ENCODE measurements around the gene GNAI1.

Gene GNAI1

DNA sequence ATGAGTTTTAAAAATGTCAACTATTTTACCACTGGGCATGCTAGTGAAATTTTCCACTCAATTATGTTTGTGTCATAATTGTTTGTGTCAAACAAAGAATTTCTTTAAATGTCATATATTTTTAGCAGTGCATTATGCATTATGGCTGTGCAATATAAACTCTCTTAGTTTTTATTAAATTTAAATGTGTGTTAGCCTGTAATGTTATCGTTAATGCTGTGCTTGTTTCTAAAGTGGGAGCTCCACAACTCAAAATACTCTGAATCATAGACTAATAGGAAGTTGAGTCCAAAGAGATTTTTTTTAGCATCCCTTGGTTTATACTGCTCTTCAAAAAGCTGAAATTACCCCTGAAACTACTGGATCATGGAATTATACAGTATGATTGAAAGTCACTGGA is 26.8 kb downstream of the GNAI1 start:
- no peaks in the 10 kb centered on the region for H3K36me3 ChIP-seq (ENCODE audit: control insufficient read depth, insufficient read depth, low read length)
- H3K27ac ChIP-seq (ENCODE audit: low read depth, low read length): no peak overlapping the region

DNA sequence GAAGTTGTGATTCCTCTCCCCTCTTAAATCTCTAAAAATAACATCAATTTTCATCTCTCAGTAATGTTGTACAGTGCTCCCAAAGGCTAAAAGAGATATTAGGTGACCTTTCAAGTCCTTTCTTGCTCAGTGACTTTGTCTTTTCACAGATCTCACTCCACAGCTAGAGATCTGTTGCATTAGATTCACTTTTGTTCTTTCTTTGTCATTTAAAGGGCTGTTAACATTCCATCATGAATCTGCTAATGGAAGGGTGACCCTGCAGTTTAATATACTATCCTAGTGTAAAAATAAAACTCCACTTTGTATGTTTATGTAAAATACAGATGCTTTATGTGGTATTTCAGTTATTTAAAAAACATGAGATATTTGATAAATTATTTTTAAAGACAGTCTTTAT is 30.5 kb downstream of the GNAI1 start:
- Histone ChIP-seq H3K4me1 (ENCODE audit: control insufficient read depth, insufficient read depth, low read length) (peaks cover 15% of the 10 kb centered on the region; the same call in 1 of the 2 replicates), H3K9ac (ENCODE audit: low read length) (no peak overlapping the region)

More for the DNA sequence above, 26.8 kb downstream of the GNAI1 start:
- Histone ChIP-seq H3K4me1 (ENCODE audit: control insufficient read depth, insufficient read depth, low read length) (peaks cover 15% of the 10 kb centered on the region; the same call in 1 of the 2 replicates), H3K9ac (ENCODE audit: low read length) (no peak overlapping the region), H3K4me3 (ENCODE audit: low read depth, low read length) (no peak overlapping the region), H3K27me3 (ENCODE audit: control insufficient read depth, insufficient read depth, low read length) (no peaks in the 10 kb centered on the region), H3K9me3 (ENCODE audit: control insufficient read depth, insufficient read depth, low read depth, low read length) (peaks cover 9% of the 10 kb centered on the region; the same call in 1 of the 2 replicates)

DNA sequence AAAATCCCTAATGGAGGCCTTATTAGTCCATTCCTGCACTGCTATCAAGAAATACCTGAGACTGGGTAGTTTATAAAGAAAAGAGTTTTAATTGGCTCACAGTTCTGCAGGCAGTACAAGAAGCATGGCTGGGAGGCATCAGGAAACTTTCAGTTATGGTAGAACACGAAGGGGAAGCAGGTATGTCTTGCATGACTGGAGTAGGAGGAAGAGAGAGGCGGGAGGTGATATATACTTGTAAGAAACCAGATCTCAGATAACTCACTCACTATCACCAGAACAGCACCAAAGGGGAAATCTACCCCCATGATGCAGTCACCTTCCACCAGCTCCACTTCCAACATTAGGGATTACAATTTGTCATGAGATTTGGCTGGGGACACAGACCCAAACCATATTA is 35.8 kb downstream of the GNAI1 start:
- Histone ChIP-seq H3K4me3 (ENCODE audit: low read depth, low read length) (no peak overlapping the region), H3K4me1 (ENCODE audit: control insufficient read depth, insufficient read depth, low read length) (peaks cover 7% of the 10 kb centered on the region; the same call in 1 of the 2 replicates), H3K27me3 (ENCODE audit: control insufficient read depth, insufficient read depth, low read length) (no peaks in the 10 kb centered on the region), H3K9ac (ENCODE audit: low read length) (no peak overlapping the region), H3K36me3 (ENCODE audit: control insufficient read depth, insufficient read depth, low read length) (no peaks in the 10 kb centered on the region; the same call in 1 of the 2 replicates), H3K27ac (ENCODE audit: low read depth, low read length) (no peak overlapping the region), H3K9me3 (ENCODE audit: control insufficient read depth, insufficient read depth, low read depth, low read length) (peaks cover 18% of the 10 kb centered on the region; the same call in 1 of the 2 replicates)

More for the DNA sequence above, 30.5 kb downstream of the GNAI1 start:
- Histone ChIP-seq H3K27me3 (ENCODE audit: control insufficient read depth, insufficient read depth, low read length) (no peaks in the 10 kb centered on the region), H3K9me3 (ENCODE audit: control insufficient read depth, insufficient read depth, low read depth, low read length) (peaks cover 22% of the 10 kb centered on the region; the same call in 1 of the 2 replicates), H3K27ac (ENCODE audit: low read depth, low read length) (peak overlapping the region; percentile 69), H3K36me3 (ENCODE audit: control insufficient read depth, insufficient read depth, low read length) (no peaks in the 10 kb centered on the region; the same call in 1 of the 2 replicates), H3K4me3 (ENCODE audit: low read depth, low read length) (peak overlapping the region; percentile 31; the same call in 1 of the 2 replicates)

DNA sequence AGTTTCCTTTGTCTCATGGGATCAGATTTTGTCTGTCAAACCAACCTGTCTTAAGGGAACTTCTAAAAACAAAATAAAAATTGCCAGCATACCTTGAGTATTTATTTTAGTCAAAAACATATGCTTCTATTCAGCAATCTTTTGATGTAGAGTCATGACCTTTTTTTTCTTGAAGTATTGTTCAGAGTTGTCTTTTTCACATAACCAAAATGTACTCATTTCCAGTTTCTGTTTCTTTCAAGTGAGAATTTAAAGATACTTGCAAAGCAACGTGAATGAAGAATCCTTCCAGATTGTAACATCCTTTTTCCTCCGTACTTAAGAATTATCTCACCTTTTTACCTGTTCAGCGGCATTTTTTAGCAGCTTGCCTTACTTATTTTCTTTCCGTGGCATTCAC is 37.8 kb downstream of the GNAI1 start:
- Histone ChIP-seq H3K4me3 (ENCODE audit: low read depth, low read length) (no peak overlapping the region), H3K9ac (ENCODE audit: low read length) (no peak overlapping the region), H3K27ac (ENCODE audit: low read depth, low read length) (no peak overlapping the region), H3K36me3 (ENCODE audit: control insufficient read depth, insufficient read depth, low read length) (no peaks in the 10 kb centered on the region; the same call in 1 of the 2 replicates), H3K4me1 (ENCODE audit: control insufficient read depth, insufficient read depth, low read length) (no peaks in the 10 kb centered on the region; the same call in 1 of the 2 replicates), H3K27me3 (ENCODE audit: control insufficient read depth, insufficient read depth, low read length) (no peaks in the 10 kb centered on the region), H3K9me3 (ENCODE audit: control insufficient read depth, insufficient read depth, low read depth, low read length) (peaks cover 16% of the 10 kb centered on the region; the same call in 1 of the 2 replicates)

DNA sequence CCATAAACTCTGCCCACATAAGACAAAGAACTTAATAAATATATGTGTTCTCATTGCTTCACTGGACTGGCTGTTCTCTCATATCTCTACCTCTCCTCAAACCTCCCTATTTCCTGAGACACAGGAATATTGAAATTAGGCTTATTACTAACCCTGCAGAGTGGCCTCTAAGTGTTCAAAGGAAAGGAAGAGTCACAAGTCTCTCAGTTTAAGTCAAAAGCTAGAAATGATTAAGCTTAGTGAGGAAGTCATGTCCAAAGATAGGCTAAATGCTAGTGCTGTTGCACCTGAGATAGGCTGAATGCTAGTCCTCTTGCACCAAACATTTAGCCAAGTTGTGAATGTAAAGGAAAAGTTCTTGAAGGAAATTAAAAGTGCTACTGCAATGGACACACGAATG is 41.1 kb downstream of the GNAI1 start:
- Histone ChIP-seq H3K27me3 (ENCODE audit: control insufficient read depth, insufficient read depth, low read length) (no peaks in the 10 kb centered on the region), H3K4me1 (ENCODE audit: control insufficient read depth, insufficient read depth, low read length) (peaks cover 7% of the 10 kb centered on the region; the same call in 1 of the 2 replicates), H3K9me3 (ENCODE audit: control insufficient read depth, insufficient read depth, low read depth, low read length) (peaks cover 7% of the 10 kb centered on the region; the same call in 1 of the 2 replicates), H3K4me3 (ENCODE audit: low read depth, low read length) (no peak overlapping the region), H3K36me3 (ENCODE audit: control insufficient read depth, insufficient read depth, low read length) (no peaks in the 10 kb centered on the region; the same call in 1 of the 2 replicates), H3K9ac (ENCODE audit: low read length) (no peak overlapping the region), H3K27ac (ENCODE audit: low read depth, low read length) (no peak overlapping the region)

DNA sequence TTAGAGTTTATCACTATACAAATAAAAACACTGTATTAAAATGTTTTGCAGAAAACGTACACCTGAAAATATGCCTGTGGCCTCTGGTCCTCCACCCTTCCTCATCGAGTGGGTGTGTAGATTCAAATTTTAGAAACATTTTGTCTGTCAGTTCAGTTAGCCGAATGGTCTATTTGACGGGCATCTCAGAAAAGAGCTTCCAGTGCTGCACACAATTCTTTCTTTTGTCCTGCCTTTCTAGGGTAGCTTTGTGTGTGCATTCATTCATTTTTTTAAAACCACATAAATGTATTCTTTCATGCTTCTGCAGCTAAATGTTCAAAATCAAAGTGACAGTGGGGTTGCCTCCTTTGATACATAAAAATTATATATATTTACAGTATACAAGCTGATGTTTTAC is 46.8 kb downstream of the GNAI1 start:
- Histone ChIP-seq H3K4me1 (ENCODE audit: control insufficient read depth, insufficient read depth, low read length) (peaks cover 55% of the 10 kb centered on the region), H3K9me3 (ENCODE audit: control insufficient read depth, insufficient read depth, low read depth, low read length) (no peaks in the 10 kb centered on the region; the same call in 1 of the 2 replicates), H3K9ac (ENCODE audit: low read length) (no peak overlapping the region), H3K27ac (ENCODE audit: low read depth, low read length) (no peak overlapping the region), H3K36me3 (ENCODE audit: control insufficient read depth, insufficient read depth, low read length) (no peaks in the 10 kb centered on the region), H3K4me3 (ENCODE audit: low read depth, low read length) (no peak overlapping the region), H3K27me3 (ENCODE audit: control insufficient read depth, insufficient read depth, low read length) (no peaks in the 10 kb centered on the region)

DNA sequence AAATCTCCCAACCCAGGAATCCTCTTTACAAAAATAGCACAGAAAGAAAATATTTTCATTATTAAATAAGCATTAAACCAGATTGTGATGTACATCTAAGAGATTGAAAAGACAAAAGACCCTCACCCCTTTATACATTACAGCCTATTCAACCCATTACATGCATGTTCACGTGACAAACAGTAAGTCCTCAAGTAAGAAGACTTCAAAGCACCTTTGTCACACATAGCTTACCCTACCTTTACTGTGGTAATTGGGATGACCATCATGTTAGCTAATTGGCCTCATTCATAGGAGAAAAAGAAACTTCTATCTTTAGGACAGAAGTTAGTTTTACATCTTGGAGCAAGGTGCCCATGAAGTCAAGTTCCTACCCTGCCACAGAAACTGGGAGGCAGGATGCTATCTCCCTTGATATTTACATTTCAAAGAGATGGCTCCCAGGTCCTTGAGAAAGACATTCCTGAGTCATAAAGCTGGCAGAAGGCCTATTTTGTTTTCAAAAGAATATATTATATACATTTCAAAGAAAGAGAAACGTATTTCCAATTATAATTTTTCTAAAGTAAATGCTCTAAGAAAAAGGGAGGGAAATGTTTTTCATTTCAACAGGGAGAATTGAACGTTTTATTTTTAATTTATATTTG is 48.1 kb downstream of the GNAI1 start:
- Histone ChIP-seq H3K4me1 (ENCODE audit: control insufficient read depth, insufficient read depth, low read length) (peaks cover 68% of the 10 kb centered on the region), H3K27ac (ENCODE audit: low read depth, low read length) (peak overlapping the region; percentile 76; the same call in 1 of the 2 replicates), H3K9ac (ENCODE audit: low read length) (peak overlapping the region; percentile 8)

DNA sequence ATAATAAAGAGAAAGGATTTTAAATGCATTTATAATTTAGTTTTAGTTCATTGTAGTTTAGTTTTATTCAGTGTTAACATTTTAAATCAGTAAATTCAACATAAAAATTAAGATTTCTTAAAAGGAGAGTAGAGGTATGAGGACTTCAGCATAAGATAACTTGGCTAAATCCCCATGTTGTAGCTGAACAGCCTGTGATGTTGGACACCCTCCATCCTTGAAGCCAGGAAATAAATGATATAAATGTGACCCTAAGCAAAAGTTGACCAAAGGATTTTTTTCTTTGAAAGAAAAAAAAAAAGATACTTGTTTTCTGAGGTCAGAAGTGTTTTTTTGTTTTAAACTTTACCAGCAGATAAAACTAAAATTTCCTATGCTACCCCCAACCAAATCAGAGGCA is 48.7 kb downstream of the GNAI1 start:
- H3K4me3 ChIP-seq (ENCODE audit: low read depth, low read length): no peak overlapping the region
- peaks cover 67% of the 10 kb centered on the region for H3K4me1 ChIP-seq (ENCODE audit: control insufficient read depth, insufficient read depth, low read length)
- H3K27ac ChIP-seq (ENCODE audit: low read depth, low read length): peak overlapping the region; percentile 76; the same call in 1 of the 2 replicates

More for the DNA sequence above, 48.1 kb downstream of the GNAI1 start:
- no peaks in the 10 kb centered on the region for H3K27me3 ChIP-seq (ENCODE audit: control insufficient read depth, insufficient read depth, low read length)
- no peaks in the 10 kb centered on the region for H3K36me3 ChIP-seq (ENCODE audit: control insufficient read depth, insufficient read depth, low read length)
- peak overlapping the region; percentile 31 for H3K4me3 ChIP-seq (ENCODE audit: low read depth, low read length)
- no peaks in the 10 kb centered on the region for H3K9me3 ChIP-seq (ENCODE audit: control insufficient read depth, insufficient read depth, low read depth, low read length)

DNA sequence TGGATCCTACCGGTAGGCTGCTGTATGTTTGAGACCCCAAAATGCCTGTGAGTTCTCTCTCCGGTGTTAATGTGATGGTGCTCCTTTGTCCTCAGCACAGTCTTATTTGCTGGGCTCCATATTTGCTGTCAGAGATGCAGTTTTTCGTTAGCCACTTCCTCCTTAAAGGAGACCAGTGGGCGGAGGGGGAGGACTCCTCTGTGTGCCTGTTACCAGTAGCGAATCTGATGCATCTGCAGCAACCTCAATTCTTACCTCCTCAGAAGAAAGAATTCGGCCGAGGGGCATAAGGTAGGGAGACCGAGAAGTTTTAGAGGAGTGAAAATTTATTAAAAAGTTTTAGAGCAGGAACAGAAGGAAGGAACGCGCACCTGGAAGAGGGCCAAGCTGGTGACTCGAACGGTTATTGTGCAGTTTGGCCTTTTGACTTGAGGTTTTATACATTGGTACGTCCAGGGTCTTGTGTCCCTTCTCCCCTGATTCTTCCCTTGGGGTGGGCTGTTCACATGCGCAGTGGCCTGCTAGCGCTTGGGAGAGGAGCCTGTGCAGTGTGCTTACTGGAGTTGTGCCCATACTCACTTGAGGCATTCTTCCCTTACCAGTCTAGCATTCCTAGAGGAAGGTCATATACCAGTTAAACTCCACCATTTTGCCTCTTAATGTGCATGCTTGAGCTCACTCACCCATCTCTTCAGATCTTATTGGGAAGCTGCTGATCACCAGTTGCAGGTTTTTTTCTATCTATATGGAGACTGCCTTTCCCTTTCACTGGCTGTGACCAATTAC is 49.5 kb downstream of the GNAI1 start:
- H3K4me3 ChIP-seq (ENCODE audit: low read depth, low read length): no peak overlapping the region
- 0 out of 2 replicates have a peak, but pooled peaks cover under 1% of the 10 kb centered on the region for H3K36me3 ChIP-seq (ENCODE audit: control insufficient read depth, insufficient read depth, low read length)
- no peaks in the 10 kb centered on the region for H3K9me3 ChIP-seq (ENCODE audit: control insufficient read depth, insufficient read depth, low read depth, low read length)
- peaks cover 67% of the 10 kb centered on the region for H3K4me1 ChIP-seq (ENCODE audit: control insufficient read depth, insufficient read depth, low read length)
- H3K9ac ChIP-seq (ENCODE audit: low read length): peak overlapping the region; percentile 40
- no peaks in the 10 kb centered on the region for H3K27me3 ChIP-seq (ENCODE audit: control insufficient read depth, insufficient read depth, low read length)
- H3K27ac ChIP-seq (ENCODE audit: low read depth, low read length): peak overlapping the region; percentile 76; the same call in 1 of the 2 replicates

More for the DNA sequence above, 48.7 kb downstream of the GNAI1 start:
- no peak overlapping the region for H3K9ac ChIP-seq (ENCODE audit: low read length)
- no peaks in the 10 kb centered on the region for H3K27me3 ChIP-seq (ENCODE audit: control insufficient read depth, insufficient read depth, low read length)
- no peaks in the 10 kb centered on the region for H3K36me3 ChIP-seq (ENCODE audit: control insufficient read depth, insufficient read depth, low read length)
- no peaks in the 10 kb centered on the region for H3K9me3 ChIP-seq (ENCODE audit: control insufficient read depth, insufficient read depth, low read depth, low read length)

DNA sequence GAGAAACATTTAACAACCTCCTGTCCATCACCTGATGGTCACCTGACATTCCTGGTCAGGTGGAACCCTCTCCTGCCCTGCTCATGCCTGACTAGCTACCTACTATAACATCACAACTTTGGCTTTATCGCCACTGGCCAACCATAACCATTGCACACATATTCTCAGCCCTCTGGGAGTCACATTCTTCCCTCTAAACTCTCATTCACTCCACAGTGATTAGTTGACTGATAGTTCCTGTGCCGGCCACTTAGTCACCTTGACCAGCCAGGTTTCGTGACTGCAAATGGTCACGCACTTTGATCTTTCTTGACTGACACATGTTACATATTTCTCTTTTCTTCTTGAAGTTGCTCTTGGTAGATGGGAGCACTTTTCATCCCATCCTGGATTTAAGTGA is 50.1 kb downstream of the GNAI1 start:
- no peak overlapping the region for H3K4me3 ChIP-seq (ENCODE audit: low read depth, low read length)
- peaks cover 64% of the 10 kb centered on the region for H3K4me1 ChIP-seq (ENCODE audit: control insufficient read depth, insufficient read depth, low read length)
- H3K9ac ChIP-seq (ENCODE audit: low read length): no peak overlapping the region
- H3K9me3 ChIP-seq (ENCODE audit: control insufficient read depth, insufficient read depth, low read depth, low read length): no peaks in the 10 kb centered on the region
- H3K27me3 ChIP-seq (ENCODE audit: control insufficient read depth, insufficient read depth, low read length): no peaks in the 10 kb centered on the region
- peaks cover 6% of the 10 kb centered on the region; the same call in 1 of the 2 replicates for H3K36me3 ChIP-seq (ENCODE audit: control insufficient read depth, insufficient read depth, low read length)
- H3K27ac ChIP-seq (ENCODE audit: low read depth, low read length): no peak overlapping the region

All from HUES6 (cell line).